HG03460 (cell line): Measurements from ENCODE around the gene PRH1.

Experiments
- ATAC-seq: cut with Tn5 transposase; IDR thresholded peaks from one replicate; pipeline ENCODE4 v1.9.1; 2021; ENCODE audit not compliant: unreplicated experiment

Gene PRH1

DNA sequence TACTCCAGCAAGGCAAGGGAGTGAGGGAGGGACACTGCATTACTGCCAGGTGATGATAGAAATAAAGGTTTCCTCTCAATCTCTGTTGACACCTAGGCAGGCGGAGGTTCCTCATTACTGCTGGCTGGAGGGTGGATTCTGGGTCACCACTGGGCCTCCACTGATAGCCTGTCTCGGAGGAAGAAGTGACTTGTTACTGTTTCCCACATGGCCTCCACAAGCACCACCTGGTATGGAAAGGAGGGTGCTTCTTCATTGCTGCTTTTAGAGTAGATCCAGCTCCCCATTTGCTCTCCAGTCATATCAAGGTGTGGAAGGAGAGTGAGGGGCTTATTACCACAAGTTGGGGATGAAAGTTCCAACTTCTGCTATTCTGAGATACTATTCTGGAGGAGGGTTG lies 41.2 kb downstream of the PRH1 start:
- ATAC-seq = no peak

DNA sequence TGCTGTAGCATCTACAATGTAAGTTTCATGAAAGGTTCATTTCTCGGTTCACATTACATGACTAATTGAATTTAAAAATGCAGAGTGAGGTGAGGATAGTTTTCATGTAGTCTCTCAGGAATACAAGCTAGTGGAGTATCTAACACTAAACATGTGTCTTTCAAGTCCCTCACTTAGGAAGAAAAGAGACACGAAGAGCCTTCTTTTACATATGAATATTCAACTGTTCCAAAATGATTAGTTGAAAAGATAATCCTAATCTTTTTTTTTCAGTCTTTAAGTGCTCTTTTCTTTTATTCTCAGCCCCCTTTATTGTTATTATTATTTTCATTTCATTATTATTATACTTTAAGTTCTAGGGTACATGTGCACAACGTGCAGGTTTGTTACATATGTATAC lies 45.6 kb downstream of the PRH1 start:
- no peak for ATAC-seq
